ENCODE data around the gene CD177.

Gene CD177

GRCh38 chr19:43353606-43354304 lies at the start of gene CD177:
TSS of gene CD177 (plus strand) at chr19:43353686. CDS start at chr19:43353715, 29 bp downstream.
- peaks cover 5% of the 10 kb centered on the region for H3K27me3 ChIP-seq (ENCODE audit: control insufficient read depth, insufficient read depth, low read length)
- H3K4me3 ChIP-seq (ENCODE audit: low read length): peak within 1 kb of the TSS; percentile 61
- no peak within 1 kb of the TSS for H3K27ac ChIP-seq (ENCODE audit: low read length)
- H3K9ac ChIP-seq (ENCODE audit: low read length): no peak within 1 kb of the TSS
- no peaks in the 10 kb centered on the region for H3K36me3 ChIP-seq (ENCODE audit: control insufficient read depth, low read depth, low read length)
- no peaks in the 10 kb centered on the region for H3K9me3 ChIP-seq (ENCODE audit: control insufficient read depth, low read depth, low read length)
- peaks cover 3% of the 10 kb centered on the region for H3K4me1 ChIP-seq (ENCODE audit: control insufficient read depth, low read depth, low read length)

- no peaks in the 10 kb centered on the region for H3K27me3 ChIP-seq (ENCODE audit: control insufficient read depth, insufficient read depth, low read length)
- H3K36me3 ChIP-seq (ENCODE audit: control insufficient read depth, low read depth, low read length): no peaks in the 10 kb centered on the region
- H3K4me3 ChIP-seq (ENCODE audit: low read length): no peak overlapping the region
- no peak overlapping the region for H3K27ac ChIP-seq (ENCODE audit: low read length)
- no peak overlapping the region for H3K9ac ChIP-seq (ENCODE audit: low read length)
- H3K9me3 ChIP-seq (ENCODE audit: control insufficient read depth, low read depth, low read length): peaks cover 3% of the 10 kb centered on the region
- no peaks in the 10 kb centered on the region for H3K4me1 ChIP-seq (ENCODE audit: control insufficient read depth, low read depth, low read length)
Observed at GRCh38 chr19:43305642-43306041, 47.8 kb upstream of the CD177 start.

- Histone ChIP-seq H3K36me3 (ENCODE audit: control insufficient read depth, low read depth, low read length) (no peaks in the 10 kb centered on the region), H3K27me3 (ENCODE audit: control insufficient read depth, insufficient read depth, low read length) (no peaks in the 10 kb centered on the region), H3K9ac (ENCODE audit: low read length) (no peak overlapping the region), H3K4me3 (ENCODE audit: low read length) (no peak overlapping the region), H3K9me3 (ENCODE audit: control insufficient read depth, low read depth, low read length) (peaks cover 3% of the 10 kb centered on the region), H3K4me1 (ENCODE audit: control insufficient read depth, low read depth, low read length) (no peaks in the 10 kb centered on the region), H3K27ac (ENCODE audit: low read length) (no peak overlapping the region)
Observed at GRCh38 chr19:43306097-43306496, 47.4 kb upstream of the CD177 start.

- Histone ChIP-seq H3K36me3 (ENCODE audit: control insufficient read depth, low read depth, low read length) (no peaks in the 10 kb centered on the region), H3K27me3 (ENCODE audit: control insufficient read depth, insufficient read depth, low read length) (no peaks in the 10 kb centered on the region), H3K4me3 (ENCODE audit: low read length) (no peak overlapping the region), H3K9me3 (ENCODE audit: control insufficient read depth, low read depth, low read length) (peaks cover 6% of the 10 kb centered on the region), H3K9ac (ENCODE audit: low read length) (no peak overlapping the region), H3K4me1 (ENCODE audit: control insufficient read depth, low read depth, low read length) (no peaks in the 10 kb centered on the region), H3K27ac (ENCODE audit: low read length) (no peak overlapping the region)
Observed at GRCh38 chr19:43308244-43308815, 45.2 kb upstream of the CD177 start.

GRCh38 chr19:43309466-43309865 lies 44.0 kb upstream of the CD177 start:
- H3K4me1 ChIP-seq (ENCODE audit: control insufficient read depth, low read depth, low read length): no peaks in the 10 kb centered on the region
- no peak overlapping the region for H3K9ac ChIP-seq (ENCODE audit: low read length)
- no peaks in the 10 kb centered on the region for H3K36me3 ChIP-seq (ENCODE audit: control insufficient read depth, low read depth, low read length)
- H3K27ac ChIP-seq (ENCODE audit: low read length): no peak overlapping the region
- H3K4me3 ChIP-seq (ENCODE audit: low read length): no peak overlapping the region
- no peaks in the 10 kb centered on the region for H3K27me3 ChIP-seq (ENCODE audit: control insufficient read depth, insufficient read depth, low read length)
- H3K9me3 ChIP-seq (ENCODE audit: control insufficient read depth, low read depth, low read length): peaks cover 6% of the 10 kb centered on the region

GRCh38 chr19:43310221-43310620 lies 43.3 kb upstream of the CD177 start:
- no peak overlapping the region for H3K27ac ChIP-seq (ENCODE audit: low read length)
- H3K9me3 ChIP-seq (ENCODE audit: control insufficient read depth, low read depth, low read length): peaks cover 6% of the 10 kb centered on the region
- no peaks in the 10 kb centered on the region for H3K4me1 ChIP-seq (ENCODE audit: control insufficient read depth, low read depth, low read length)
- H3K4me3 ChIP-seq (ENCODE audit: low read length): no peak overlapping the region
- H3K36me3 ChIP-seq (ENCODE audit: control insufficient read depth, low read depth, low read length): no peaks in the 10 kb centered on the region
- H3K27me3 ChIP-seq (ENCODE audit: control insufficient read depth, insufficient read depth, low read length): no peaks in the 10 kb centered on the region
- H3K9ac ChIP-seq (ENCODE audit: low read length): no peak overlapping the region

- no peaks in the 10 kb centered on the region for H3K27me3 ChIP-seq (ENCODE audit: control insufficient read depth, insufficient read depth, low read length)
- H3K9ac ChIP-seq (ENCODE audit: low read length): no peak overlapping the region
- no peak overlapping the region for H3K4me3 ChIP-seq (ENCODE audit: low read length)
- H3K4me1 ChIP-seq (ENCODE audit: control insufficient read depth, low read depth, low read length): no peaks in the 10 kb centered on the region
- no peaks in the 10 kb centered on the region for H3K36me3 ChIP-seq (ENCODE audit: control insufficient read depth, low read depth, low read length)
- peaks cover 6% of the 10 kb centered on the region for H3K9me3 ChIP-seq (ENCODE audit: control insufficient read depth, low read depth, low read length)
- H3K27ac ChIP-seq (ENCODE audit: low read length): no peak overlapping the region
Observed at GRCh38 chr19:43311256-43311655, 42.2 kb upstream of the CD177 start.

- peaks cover 6% of the 10 kb centered on the region for H3K9me3 ChIP-seq (ENCODE audit: control insufficient read depth, low read depth, low read length)
- no peak overlapping the region for H3K9ac ChIP-seq (ENCODE audit: low read length)
- H3K27me3 ChIP-seq (ENCODE audit: control insufficient read depth, insufficient read depth, low read length): no peaks in the 10 kb centered on the region
- no peaks in the 10 kb centered on the region for H3K4me1 ChIP-seq (ENCODE audit: control insufficient read depth, low read depth, low read length)
- H3K4me3 ChIP-seq (ENCODE audit: low read length): no peak overlapping the region
- no peaks in the 10 kb centered on the region for H3K36me3 ChIP-seq (ENCODE audit: control insufficient read depth, low read depth, low read length)
- H3K27ac ChIP-seq (ENCODE audit: low read length): no peak overlapping the region
Observed at GRCh38 chr19:43311706-43312105, 41.8 kb upstream of the CD177 start.

GRCh38 chr19:43313711-43314495 lies 39.6 kb upstream of the CD177 start:
- H3K9me3 ChIP-seq (ENCODE audit: control insufficient read depth, low read depth, low read length): peaks cover 16% of the 10 kb centered on the region

GRCh38 chr19:43315851-43316250 lies 37.6 kb upstream of the CD177 start:
- Histone ChIP-seq H3K27me3 (ENCODE audit: control insufficient read depth, insufficient read depth, low read length) (no peaks in the 10 kb centered on the region), H3K4me3 (ENCODE audit: low read length) (no peak overlapping the region), H3K36me3 (ENCODE audit: control insufficient read depth, low read depth, low read length) (no peaks in the 10 kb centered on the region), H3K4me1 (ENCODE audit: control insufficient read depth, low read depth, low read length) (no peaks in the 10 kb centered on the region), H3K9me3 (ENCODE audit: control insufficient read depth, low read depth, low read length) (peaks cover 13% of the 10 kb centered on the region), H3K27ac (ENCODE audit: low read length) (no peak overlapping the region), H3K9ac (ENCODE audit: low read length) (no peak overlapping the region)

More at GRCh38 chr19:43313711-43314495, 39.6 kb upstream of the CD177 start:
- Histone ChIP-seq H3K4me3 (ENCODE audit: low read length) (no peak overlapping the region), H3K27me3 (ENCODE audit: control insufficient read depth, insufficient read depth, low read length) (no peaks in the 10 kb centered on the region), H3K27ac (ENCODE audit: low read length) (no peak overlapping the region), H3K4me1 (ENCODE audit: control insufficient read depth, low read depth, low read length) (no peaks in the 10 kb centered on the region), H3K9ac (ENCODE audit: low read length) (no peak overlapping the region), H3K36me3 (ENCODE audit: control insufficient read depth, low read depth, low read length) (no peaks in the 10 kb centered on the region)

- Histone ChIP-seq H3K4me1 (ENCODE audit: control insufficient read depth, low read depth, low read length) (no peaks in the 10 kb centered on the region), H3K27me3 (ENCODE audit: control insufficient read depth, insufficient read depth, low read length) (no peaks in the 10 kb centered on the region), H3K4me3 (ENCODE audit: low read length) (no peak overlapping the region), H3K9ac (ENCODE audit: low read length) (no peak overlapping the region), H3K36me3 (ENCODE audit: control insufficient read depth, low read depth, low read length) (no peaks in the 10 kb centered on the region), H3K9me3 (ENCODE audit: control insufficient read depth, low read depth, low read length) (peaks cover 13% of the 10 kb centered on the region), H3K27ac (ENCODE audit: low read length) (no peak overlapping the region)
Observed at GRCh38 chr19:43316591-43317319, 36.7 kb upstream of the CD177 start.
